K562 (cell line): ENCODE results near the gene ZG16B. TPM values are rescaled to one million over a fixed set of nuclear protein-coding genes. Genes with fewer than 3 reads are reported as not detected.
A peak's percentile ranks its signal among the peaks of the same experiment; 100 is the strongest.

Experiments
- CBX1 ChIP-seq: sonication (generic); IDR thresholded peaks from 2 replicates; pipeline ENCODE4 v1.6.1; 2016; ENCODE audit warnings: antibody characterized with exemption, low read depth, mild to moderate bottlenecking
- CREM ChIP-seq: IDR thresholded peaks from 2 replicates; pipeline ENCODE4 v1.6.1; 2014; ENCODE audit warnings: antibody characterized with exemption, low read depth
- EGR1 ChIP-seq: fragments of 450-650 bp; conservative IDR thresholded peaks from 2 replicates; pipeline ENCODE4 v1.6.1; 2017; ENCODE audit warnings: mild to moderate bottlenecking
- ETV1 ChIP-seq: fragments of 450-650 bp; conservative IDR thresholded peaks from 2 replicates; pipeline ENCODE4 v1.6.1; 2016; ENCODE audit warnings: missing genetic modification characterization, control low read depth, low read depth, missing compliant biosample characterization
- HCFC1 ChIP-seq: IDR thresholded peaks from 2 replicates; pipeline ENCODE4 v1.6.1; 2012; ENCODE audit warnings: low read depth, low read length, improper control_type of control experiment
- HDAC1 ChIP-seq, 2 experiments: fragments of 450-650 bp; IDR thresholded peaks; 2 replicates each; pipeline ENCODE4 v1.6.1; 2016 to 2017; ENCODE audit warnings: inconsistent platforms in 1 of 2, mild to moderate bottlenecking in 1 of 2, moderate library complexity in 1 of 2
- HMG20B ChIP-seq: fragments of 250-450 bp; sonication (Bioruptor Pico); IDR thresholded peaks from 2 replicates; pipeline ENCODE4 v1.5.0; 2021; ENCODE audit warnings: mild to moderate bottlenecking
- NCOA4 ChIP-seq: fragments of 450-650 bp; IDR thresholded peaks from 2 replicates; pipeline ENCODE4 v1.6.1; 2018; ENCODE audit warnings: mild to moderate bottlenecking; ENCODE audit not compliant: partially characterized antibody
- NCOR1 ChIP-seq: fragments of 450-650 bp; IDR thresholded peaks from 2 replicates; pipeline ENCODE4 v1.6.1; 2016; ENCODE audit warnings: mild to moderate bottlenecking, moderate library complexity
- RB1 ChIP-seq: fragments of 450-650 bp; IDR thresholded peaks from 2 replicates; pipeline ENCODE4 v1.6.1; 2017; ENCODE audit warnings: low read depth, mild to moderate bottlenecking
- RBFOX2 ChIP-seq: fragments of 200-400 bp; formaldehyde crosslinking; IDR thresholded peaks from 2 replicates; pipeline ENCODE4 v1.6.1; 2017; ENCODE audit warnings: low read depth, mild to moderate bottlenecking, low read length, moderate library complexity
- RFX5 ChIP-seq: IDR thresholded peaks from 2 replicates; pipeline ENCODE4 v1.6.1; 2011; ENCODE audit warnings: low read depth, mild to moderate bottlenecking, improper control_type of control experiment, low read length
- SMAD2 ChIP-seq: fragments of 150-350 bp; IDR thresholded peaks from 2 replicates; pipeline ENCODE4 v1.6.1; 2014; ENCODE audit warnings: low read depth, mild to moderate bottlenecking, low read length
- ZBTB9 ChIP-seq: fragments of 450-650 bp; formaldehyde crosslinking; IDR thresholded peaks from 2 replicates; pipeline ENCODE4 v1.4.0; 2020; ENCODE audit warnings: mild to moderate bottlenecking, moderate library complexity
- ZNF518B ChIP-seq: fragments of 250-450 bp; sonication (Bioruptor Pico); IDR thresholded peaks from 2 replicates; pipeline ENCODE4 v1.5.0; 2021; ENCODE audit warnings: mild to moderate bottlenecking, moderate library complexity
- ZNF57 ChIP-seq: fragments of 450-650 bp; formaldehyde crosslinking; IDR thresholded peaks from 2 replicates; pipeline ENCODE4 v1.4.0; 2020; ENCODE audit warnings: mild to moderate bottlenecking, moderate library complexity
- polyA plus RNA-seq, 8 experiments: library from polyadenylated mRNA; depleted of rRNA in 4 of 8; stranded (reverse) in 5 of 8; unstranded in 3 of 8; fragments of >200 nt; fragmentation: Nextera tagmentation in 2 of 8; fragmentation: Illumina TruSeq in 1 of 8; extraction: Ambion mirVana in 2 of 8; extraction: Trizol in 1 of 8; gene quantifications; 2 replicates each; pipeline versions ENCODE4 v1.2.1 to v1.2.3, GENCODE V29; 2011 to 2014; ENCODE audit warnings: inconsistent platforms in 1 of 8, missing spikeins in 1 of 8
- total RNA-seq, 7 experiments: library from RNA; depleted of rRNA in 6 of 7; stranded (reverse); fragments of >200 nt in 6 of 7; fragmentation: Illumina TruSeq in 2 of 7; extraction: Trizol in 2 of 7; gene quantifications; 2 replicates each; pipeline versions ENCODE4 v1.2.1 to v1.2.3, GENCODE V29; 2011 to 2021; ENCODE audit warnings: low replicate concordance in 1 of 7
- TF ChIP-seq, protein P1 (sequence below): fragments of 450-650 bp; IDR thresholded peaks from 2 replicates; pipeline ENCODE4 v1.6.1; 2016
- TF ChIP-seq, protein P2 (sequence below), 2 experiments: fragments of 450-650 bp in 1 of 2; IDR thresholded peaks; 2 replicates each; pipeline ENCODE4 v1.6.1; 2011 to 2017; ENCODE audit warnings: low read depth in 2 of 2, antibody characterized with exemption in 1 of 2, borderline replicate concordance in 1 of 2, low read length in 1 of 2, mild to moderate bottlenecking in 1 of 2, mixed read lengths in 1 of 2; ENCODE audit not compliant: control insufficient read depth in 1 of 2
- TF ChIP-seq, protein P3 (sequence below): sonication (generic); formaldehyde crosslinking; IDR thresholded peaks from 2 replicates; pipeline ENCODE4 v1.9.0; 2022; ENCODE audit warnings: mild to moderate bottlenecking, missing genetic modification reagents

The ZG16B gene
- total and polyA plus RNA-seq, 9 of the 15 experiments (the other 6 are each of a cell fraction or from before 2014, with no cell fraction given), result 0.25 to 0.43 (median 0.34) TPM; not detected in 5

DNA sequence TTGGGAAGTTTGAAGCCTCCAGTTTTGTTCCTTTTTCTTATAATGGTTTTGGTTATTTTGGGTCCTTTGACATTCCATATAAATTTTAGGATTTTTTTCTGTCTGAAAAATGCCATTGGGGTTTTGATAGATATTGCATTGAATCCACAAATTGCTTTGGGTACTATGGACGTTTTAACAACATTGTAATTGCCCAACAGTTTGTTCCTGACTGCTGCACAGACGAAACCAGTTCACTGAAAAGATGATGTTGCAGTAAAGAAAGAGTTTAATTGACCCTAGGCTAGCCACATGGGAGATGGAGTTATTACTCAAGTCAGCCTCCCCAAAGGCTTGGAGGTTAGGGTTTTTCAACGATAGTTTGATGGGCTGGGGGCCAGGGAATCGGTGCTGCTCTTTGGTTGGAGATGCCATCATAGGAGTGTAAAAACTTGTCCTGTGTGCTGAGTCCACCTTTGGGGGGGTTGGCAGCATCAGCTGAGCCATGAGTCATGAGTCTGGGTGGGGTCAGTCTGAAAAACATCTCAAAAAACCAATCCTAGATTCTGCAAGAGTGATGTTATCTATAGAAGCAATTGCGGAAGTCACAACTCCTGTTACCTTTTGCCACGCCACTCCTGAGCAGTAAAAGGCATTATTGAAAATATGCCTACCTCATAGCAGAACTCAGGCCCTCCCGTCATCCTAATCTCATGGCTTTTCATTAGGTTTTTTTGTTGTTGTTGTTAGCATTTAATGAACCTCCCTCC, 34.5 kb upstream of the ZG16B start (continued):
- TF ChIP-seq, protein P1, sequence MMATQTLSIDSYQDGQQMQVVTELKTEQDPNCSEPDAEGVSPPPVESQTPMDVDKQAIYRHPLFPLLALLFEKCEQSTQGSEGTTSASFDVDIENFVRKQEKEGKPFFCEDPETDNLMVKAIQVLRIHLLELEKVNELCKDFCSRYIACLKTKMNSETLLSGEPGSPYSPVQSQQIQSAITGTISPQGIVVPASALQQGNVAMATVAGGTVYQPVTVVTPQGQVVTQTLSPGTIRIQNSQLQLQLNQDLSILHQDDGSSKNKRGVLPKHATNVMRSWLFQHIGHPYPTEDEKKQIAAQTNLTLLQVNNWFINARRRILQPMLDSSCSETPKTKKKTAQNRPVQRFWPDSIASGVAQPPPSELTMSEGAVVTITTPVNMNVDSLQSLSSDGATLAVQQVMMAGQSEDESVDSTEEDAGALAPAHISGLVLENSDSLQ, result peak; percentile 59
- TF ChIP-seq HDAC1 (IDR thresholded peaks at IDR 0.05) (0 out of 4 replicates have a peak, but pooled peaks of 1 of the 2 experiments have one; percentile 18), ZNF518B (CRISPR knock-in tag) (no peak), RFX5 (no peak), HMG20B (CRISPR knock-in tag) (no peak), NCOA4 (no peak), CBX1 (no peak), HCFC1 (no peak), NCOR1 (no peak), ETV1 (tag) (no peak), SMAD2 (no peak), CREM (peak; percentile 28; the same call in 1 of the 2 replicates), RB1 (no peak), EGR1 (no peak), RBFOX2 (no peak), ZBTB9 (CRISPR knock-in tag) (no peak), ZNF57 (CRISPR knock-in tag) (no peak)
- TF ChIP-seq, protein P2, sequence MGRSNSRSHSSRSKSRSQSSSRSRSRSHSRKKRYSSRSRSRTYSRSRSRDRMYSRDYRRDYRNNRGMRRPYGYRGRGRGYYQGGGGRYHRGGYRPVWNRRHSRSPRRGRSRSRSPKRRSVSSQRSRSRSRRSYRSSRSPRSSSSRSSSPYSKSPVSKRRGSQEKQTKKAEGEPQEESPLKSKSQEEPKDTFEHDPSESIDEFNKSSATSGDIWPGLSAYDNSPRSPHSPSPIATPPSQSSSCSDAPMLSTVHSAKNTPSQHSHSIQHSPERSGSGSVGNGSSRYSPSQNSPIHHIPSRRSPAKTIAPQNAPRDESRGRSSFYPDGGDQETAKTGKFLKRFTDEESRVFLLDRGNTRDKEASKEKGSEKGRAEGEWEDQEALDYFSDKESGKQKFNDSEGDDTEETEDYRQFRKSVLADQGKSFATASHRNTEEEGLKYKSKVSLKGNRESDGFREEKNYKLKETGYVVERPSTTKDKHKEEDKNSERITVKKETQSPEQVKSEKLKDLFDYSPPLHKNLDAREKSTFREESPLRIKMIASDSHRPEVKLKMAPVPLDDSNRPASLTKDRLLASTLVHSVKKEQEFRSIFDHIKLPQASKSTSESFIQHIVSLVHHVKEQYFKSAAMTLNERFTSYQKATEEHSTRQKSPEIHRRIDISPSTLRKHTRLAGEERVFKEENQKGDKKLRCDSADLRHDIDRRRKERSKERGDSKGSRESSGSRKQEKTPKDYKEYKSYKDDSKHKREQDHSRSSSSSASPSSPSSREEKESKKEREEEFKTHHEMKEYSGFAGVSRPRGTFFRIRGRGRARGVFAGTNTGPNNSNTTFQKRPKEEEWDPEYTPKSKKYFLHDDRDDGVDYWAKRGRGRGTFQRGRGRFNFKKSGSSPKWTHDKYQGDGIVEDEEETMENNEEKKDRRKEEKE (IDR thresholded peaks at IDR 0.05; ENCODE audit: borderline replicate concordance in 1 of 2, control insufficient read depth in 1 of 2, low read depth in 2 of 2, low read length in 1 of 2), result no peak
- TF ChIP-seq, protein P3, sequence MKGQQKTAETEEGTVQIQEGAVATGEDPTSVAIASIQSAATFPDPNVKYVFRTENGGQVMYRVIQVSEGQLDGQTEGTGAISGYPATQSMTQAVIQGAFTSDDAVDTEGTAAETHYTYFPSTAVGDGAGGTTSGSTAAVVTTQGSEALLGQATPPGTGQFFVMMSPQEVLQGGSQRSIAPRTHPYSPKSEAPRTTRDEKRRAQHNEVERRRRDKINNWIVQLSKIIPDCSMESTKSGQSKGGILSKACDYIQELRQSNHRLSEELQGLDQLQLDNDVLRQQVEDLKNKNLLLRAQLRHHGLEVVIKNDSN, result no peak
